ENCODE measurements around the gene ZNF169.
"Not testable (repeated sequence)": the region's sequence is repeated elsewhere in the genome, so short reads cannot be mapped to it uniquely, and the experiment has no call there.

Gene ZNF169

GRCh38 chr9:94348754-94349153 is 89.7 kb downstream of the ZNF169 start:
- DNase-seq (ENCODE audit: low read depth) = not testable (repeated sequence)
